ENCODE measurements around the gene RAB27B.

DNA sequence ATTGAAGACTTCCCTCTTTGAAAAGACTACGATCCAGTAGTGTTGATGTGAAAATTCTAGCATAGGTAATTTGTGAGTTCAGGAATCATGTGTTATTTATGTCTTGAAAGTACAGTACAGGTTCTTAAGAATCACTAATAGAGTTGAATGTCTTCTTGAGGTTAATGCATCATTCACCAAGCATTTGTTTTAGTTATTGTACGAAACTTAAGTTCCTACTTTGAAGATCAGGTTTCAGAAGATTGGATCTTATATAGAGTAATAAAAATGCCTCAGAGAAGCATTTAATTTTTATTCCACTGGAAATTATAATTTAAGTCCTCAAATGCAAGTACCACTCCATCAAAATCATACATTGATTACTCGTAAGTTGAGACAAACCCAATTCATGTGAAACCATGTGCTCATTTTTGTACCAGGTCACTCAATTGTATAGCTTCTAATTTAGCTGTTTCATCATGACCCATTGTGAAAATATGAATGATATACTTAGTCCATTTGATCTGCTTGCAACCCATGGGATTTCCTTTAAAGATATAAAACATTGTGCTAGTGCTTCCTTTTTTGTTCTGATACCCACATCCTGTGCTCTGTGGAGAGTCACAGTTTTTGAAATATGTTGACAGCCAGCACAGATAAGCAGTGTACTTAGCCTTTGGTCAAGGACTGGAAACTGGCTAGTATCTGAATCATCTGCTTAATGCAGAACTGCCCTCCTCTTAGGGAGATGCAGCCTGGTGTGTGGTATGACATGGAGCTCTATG is 22.5 kb upstream of the RAB27B start:
- TF ChIP-seq FOXP2 (optimal IDR thresholded peaks at IDR 0.05; ENCODE audit: control extremely low read depth, extremely low read length, insufficient read depth) (no peak), POLR2AphosphoS5 (IDR thresholded peaks at IDR 0.05; ENCODE audit: borderline replicate concordance, low read depth, low read length) (no peak)
